GM18868 (cell line): Measurements from ENCODE around the gene ERBB4.

ENCODE experiments used
- ATAC-seq: cut with Tn5 transposase; IDR thresholded peaks from one replicate; pipeline ENCODE4 v1.9.1; 2021; ENCODE audit warnings: mild to moderate bottlenecking, moderate library complexity; ENCODE audit not compliant: unreplicated experiment

The ERBB4 gene

DNA sequence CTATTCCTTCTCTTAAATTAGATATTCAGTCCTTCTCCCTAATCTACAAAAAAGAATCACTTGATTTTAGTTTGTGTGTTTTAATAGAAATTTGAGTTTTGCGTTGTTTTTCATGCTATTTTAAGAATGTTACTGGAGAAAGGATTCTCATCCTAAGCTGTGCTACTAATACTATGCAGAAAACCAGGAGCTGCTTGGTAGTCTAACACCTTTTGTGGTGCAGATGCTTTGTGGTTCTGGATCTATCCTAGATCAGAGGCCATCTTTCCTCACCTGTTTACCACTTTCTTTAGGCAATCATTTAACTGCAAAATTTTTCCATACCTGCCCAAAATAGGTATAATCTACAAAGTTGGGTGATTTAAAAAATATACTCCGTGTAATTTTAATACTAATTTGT is 1158.6 kb downstream of the ERBB4 start:
- ATAC-seq: no peak

- peak; percentile 75 for ATAC-seq
Measured at GRCh38 chr2:211376410-211376809, 1162.2 kb downstream of the ERBB4 start.

DNA sequence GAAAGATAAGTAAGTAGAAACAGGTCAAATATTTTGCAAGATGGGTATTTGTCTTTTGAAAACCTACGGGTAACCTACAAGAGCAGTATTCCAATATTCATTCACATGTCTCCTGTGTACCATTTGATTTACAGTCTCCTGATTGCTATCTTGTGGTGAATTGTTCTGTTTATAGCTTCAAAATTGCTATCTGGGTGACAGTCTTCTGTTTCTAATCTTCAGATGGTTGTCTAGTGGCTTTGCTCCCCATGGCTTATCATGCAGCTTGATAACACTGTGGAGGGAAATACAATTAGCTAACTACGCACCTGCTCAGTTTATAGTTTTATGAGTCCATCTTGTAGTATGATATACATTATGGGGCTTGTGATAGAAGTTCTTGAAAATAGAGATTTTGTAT is 1165.4 kb downstream of the ERBB4 start:
- no peak for ATAC-seq

DNA sequence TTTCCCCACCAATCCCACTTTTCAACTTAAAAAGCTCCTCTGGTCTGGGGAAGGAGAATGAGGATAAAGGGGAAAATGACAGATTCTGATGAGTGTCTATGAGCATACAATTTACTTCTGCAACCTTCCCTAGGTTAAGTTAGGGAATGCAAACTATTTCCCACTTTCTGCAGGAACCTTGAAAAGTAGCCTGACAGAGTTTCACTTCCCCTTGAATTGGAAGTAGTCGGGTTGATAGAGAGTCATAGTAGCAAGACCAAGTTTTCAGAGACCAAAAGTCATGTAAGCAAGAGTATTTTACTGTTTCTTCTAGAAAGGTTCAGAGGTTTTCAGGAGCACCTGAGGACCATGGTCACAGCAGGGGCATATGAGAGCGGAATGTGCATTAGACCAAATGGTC is 1167.1 kb downstream of the ERBB4 start:
- no peak for ATAC-seq

GRCh38 chr2:211368467-211368866 is 1170.1 kb downstream of the ERBB4 start:
- ATAC-seq: no peak

- ATAC-seq: peak; percentile 98
Measured at GRCh38 chr2:211367711-211368110, 1170.9 kb downstream of the ERBB4 start.

DNA sequence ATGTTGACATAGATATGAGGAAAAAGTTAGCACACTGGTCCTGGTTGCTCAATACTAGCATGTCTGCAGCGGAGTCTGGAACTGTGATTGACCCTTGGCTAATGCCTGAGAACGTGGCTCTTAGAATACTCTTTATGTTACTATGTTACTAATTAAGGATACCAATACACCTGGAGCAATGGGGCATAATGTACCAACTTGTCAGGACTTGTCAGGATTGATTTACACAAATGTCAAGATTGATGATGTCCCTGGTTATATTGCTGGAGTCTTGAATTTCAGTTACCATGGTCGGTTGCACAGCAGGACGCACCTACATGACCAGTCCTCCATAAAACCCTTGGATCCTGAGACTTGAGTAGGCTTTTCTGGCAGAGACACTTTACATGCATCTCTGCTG is 1171.3 kb downstream of the ERBB4 start:
- ATAC-seq: no peak

DNA sequence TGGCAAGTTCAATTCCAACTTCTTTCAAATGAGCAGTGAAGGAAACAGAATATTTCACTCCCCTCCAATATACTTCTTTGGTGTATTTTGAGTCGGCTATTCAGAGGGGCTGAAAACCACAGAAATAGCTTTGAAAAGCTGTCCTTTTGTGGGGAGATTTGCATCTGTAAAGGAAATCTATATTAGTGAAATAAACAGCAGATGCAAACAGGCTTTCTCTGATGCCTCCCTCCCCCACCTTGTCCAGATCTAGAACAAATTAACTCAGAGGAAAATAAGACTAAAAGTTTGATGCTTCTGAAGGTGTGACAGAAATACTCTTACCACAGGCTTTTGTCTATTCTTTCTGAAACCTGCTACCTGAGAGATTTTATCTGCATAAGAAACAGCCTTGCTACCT is 1173.7 kb downstream of the ERBB4 start:
- no peak for ATAC-seq

- ATAC-seq: no peak
Measured at GRCh38 chr2:211361383-211361782, 1177.2 kb downstream of the ERBB4 start.

- ATAC-seq: no peak
Measured at GRCh38 chr2:211359347-211359746, 1179.3 kb downstream of the ERBB4 start.

DNA sequence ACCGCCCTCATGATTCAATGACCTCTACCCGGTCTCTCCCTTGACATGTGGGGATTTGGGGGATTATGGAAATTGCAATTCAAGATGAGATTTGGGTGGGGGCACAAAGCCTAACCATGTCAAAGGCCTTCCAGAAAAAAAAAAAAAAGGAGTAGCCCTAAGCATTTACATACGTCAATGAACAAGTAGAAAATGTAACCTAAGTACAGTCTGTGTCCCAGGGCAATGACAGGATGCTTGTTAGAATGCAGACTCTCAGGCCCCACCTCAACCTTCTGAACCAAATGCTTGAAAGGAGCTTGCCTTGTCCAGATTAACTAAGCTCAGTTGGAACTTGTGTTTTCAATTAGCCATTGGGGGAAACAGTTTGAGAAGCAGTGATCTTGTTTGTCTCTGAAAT is 1180.1 kb downstream of the ERBB4 start:
- ATAC-seq: no peak

DNA sequence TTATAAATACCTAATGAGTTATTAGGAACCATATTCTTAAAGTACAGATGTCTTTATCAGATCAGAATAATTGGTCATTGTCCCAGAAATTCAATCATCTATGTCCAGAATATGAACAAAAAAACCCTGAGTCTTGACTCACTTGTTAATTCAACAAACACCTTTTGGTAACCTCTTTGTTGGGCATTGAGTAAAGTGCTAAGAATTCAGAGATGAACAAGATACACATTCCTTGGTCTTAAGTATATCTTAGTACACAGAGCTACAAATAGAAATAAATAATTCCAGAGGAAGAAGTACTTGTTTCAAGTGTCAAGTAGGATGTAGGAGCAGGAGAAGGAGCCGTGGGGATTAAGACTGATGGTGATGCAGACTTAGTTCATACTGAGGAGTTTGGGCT is 1184.1 kb downstream of the ERBB4 start:
- no peak for ATAC-seq

- ATAC-seq: no peak
Measured at GRCh38 chr2:211351987-211352386, 1186.6 kb downstream of the ERBB4 start.

DNA sequence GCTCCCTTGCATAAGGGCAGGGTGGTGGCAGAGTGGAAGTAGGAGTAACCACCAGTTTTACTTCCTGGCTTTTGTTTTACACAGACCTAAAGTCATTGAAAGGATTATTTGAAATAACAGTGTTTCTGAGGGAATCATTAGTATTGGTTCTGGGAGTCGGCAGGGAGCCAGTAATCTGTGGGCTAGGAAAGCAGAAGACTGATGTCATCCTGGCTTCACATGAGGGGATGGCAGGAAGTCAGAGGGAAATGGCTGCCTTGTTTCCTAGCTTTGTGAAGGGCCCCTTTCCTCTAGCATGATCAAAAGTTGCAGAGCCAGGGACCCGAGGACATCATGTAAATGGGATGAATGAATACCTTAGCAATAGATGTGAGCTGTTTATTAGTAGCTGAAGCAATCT is 1189.6 kb downstream of the ERBB4 start:
- no peak for ATAC-seq

GRCh38 chr2:211347328-211347727 is 1191.3 kb downstream of the ERBB4 start:
- no peak for ATAC-seq

- no peak for ATAC-seq
Measured at GRCh38 chr2:211344289-211344688, 1194.3 kb downstream of the ERBB4 start.

DNA sequence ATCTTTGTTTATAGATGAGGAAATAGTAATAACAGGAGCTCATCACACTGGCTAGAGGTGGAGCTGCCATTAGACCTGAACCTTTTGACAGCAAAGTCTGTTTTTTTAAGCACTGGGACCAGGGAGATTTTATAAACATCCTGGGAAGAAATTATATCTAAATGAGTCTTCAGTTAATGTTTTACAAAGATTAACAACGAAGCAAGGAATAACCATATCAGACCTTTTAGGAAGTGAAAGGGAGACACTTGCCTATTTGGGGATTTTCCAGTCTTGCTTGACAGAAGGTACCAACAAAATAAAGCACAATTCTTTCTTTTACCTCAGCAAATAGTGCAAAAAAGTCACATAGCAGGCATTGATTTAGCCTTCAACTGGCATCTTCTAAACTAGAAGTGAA is 1205.2 kb downstream of the ERBB4 start:
- peak; percentile 51 for ATAC-seq

DNA sequence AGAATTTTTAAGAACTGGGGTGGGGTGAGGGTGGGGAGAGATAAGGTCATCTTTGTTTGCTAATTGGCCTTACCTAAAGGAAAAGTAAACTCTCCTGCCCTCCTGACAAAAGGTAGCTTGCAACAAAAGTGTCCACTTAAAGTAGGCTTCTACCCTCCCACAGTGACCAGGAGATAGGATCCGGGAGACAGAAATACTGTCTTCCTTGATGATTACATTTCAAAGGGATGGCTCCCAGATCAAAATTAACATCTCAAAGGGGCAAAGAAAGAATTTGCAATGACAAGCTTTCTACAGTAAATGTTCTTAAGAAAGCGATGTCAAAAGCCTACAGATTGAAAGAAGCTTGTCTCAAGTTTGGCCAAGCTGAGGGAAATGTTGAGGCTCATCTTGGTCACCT is 1206.9 kb downstream of the ERBB4 start:
- ATAC-seq: no peak

- ATAC-seq: no peak
Measured at GRCh38 chr2:211329882-211330281, 1208.7 kb downstream of the ERBB4 start.

DNA sequence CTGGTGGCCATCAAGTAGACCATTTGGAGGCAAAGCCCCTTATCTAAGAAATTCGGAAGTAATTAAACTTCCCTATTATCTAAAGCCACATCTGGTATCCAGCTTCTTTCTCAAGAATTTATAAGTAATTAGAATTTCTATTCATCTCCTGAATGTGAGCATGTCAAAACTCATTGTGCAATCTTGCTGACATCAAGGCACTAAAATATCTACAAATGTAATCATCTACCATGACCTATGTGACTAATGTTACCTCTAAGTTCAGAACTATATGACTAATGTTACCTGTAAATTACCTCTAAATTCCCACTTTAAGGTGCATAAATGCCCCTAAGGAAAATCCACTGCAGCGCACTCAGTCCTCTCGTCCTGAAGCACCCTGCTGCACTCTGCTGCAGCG is 1209.2 kb downstream of the ERBB4 start:
- ATAC-seq: no peak

DNA sequence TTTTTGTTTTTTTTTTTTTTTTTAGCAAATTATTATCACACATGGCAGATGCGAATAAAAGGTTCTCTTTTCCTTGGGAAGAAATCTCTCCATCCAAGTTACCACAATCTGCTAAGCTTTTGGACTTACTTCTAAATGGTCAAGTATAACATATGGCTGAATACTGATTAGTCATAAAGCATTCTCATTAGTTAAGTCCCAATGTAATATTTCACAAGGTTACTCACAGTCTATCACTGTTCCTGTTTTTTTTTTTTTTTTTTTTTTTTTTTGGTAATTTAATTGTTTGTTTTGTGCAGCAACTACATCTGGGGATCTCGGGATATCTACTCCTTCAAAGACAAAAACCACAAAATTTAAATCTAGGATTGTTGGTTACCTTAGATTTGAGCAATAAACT is 1210.5 kb downstream of the ERBB4 start:
- ATAC-seq: no peak
